T-helper 1 cell treated with Interleukin-12 subunit alpha and Interleukin-12 subunit beta and Interleukin-4 antibody, amounts not matched to agents 30 μg/mL and 1 μg/mL, for 36 hours (primary cell): ENCODE measurements around the gene WNK2.
"Not testable (repeated sequence)": the region's sequence is repeated elsewhere in the genome, so short reads cannot be mapped to it uniquely, and the experiment has no call there.

Source experiments
- H3K27ac Mint-ChIP-seq: one replicate; pipeline ENCODE4 v1.8.0; 2021; ENCODE audit warnings: mild to moderate bottlenecking, mixed read lengths
- H3K27me3 Mint-ChIP-seq: one replicate; pipeline ENCODE4 v1.8.0; 2021; ENCODE audit warnings: low read depth, mixed read lengths
- H3K36me3 Mint-ChIP-seq: one replicate; pipeline ENCODE4 v1.8.0; 2021; ENCODE audit warnings: low read depth, mixed read lengths
- H3K4me1 Mint-ChIP-seq: one replicate; pipeline ENCODE4 v1.8.0; 2021; ENCODE audit warnings: low read depth, mixed read lengths
- H3K4me3 Mint-ChIP-seq: one replicate; pipeline ENCODE4 v1.8.0; 2021; ENCODE audit warnings: mild to moderate bottlenecking, moderate library complexity, mixed read lengths
- H3K9me3 Mint-ChIP-seq: one replicate; pipeline ENCODE4 v1.8.0; 2021; ENCODE audit warnings: mixed read lengths

WNK2 gene

GRCh38 chr9:93183663-93184431 is at the start of gene WNK2:
Gene WNK2 (plus strand): TSS chr9:93184139. CDS start chr9:93184930, 791 bp downstream.
- H3K27ac Mint-ChIP-seq: no peak within 1 kb of the TSS
- peaks cover 54% of the 10 kb centered on the region for H3K27me3 Mint-ChIP-seq

GRCh38 chr9:93134740-93135444 is 49.0 kb upstream of the WNK2 start:
- peaks cover 49% of the 10 kb centered on the region for H3K4me1 Mint-ChIP-seq

More at GRCh38 chr9:93183663-93184431, at the start of gene WNK2:
- Mint-ChIP-seq H3K4me1 (peaks cover 4% of the 10 kb centered on the region), H3K4me3 (peak within 1 kb of the TSS; percentile 54), H3K9me3 (no peaks in the 10 kb centered on the region), H3K36me3 (no peaks in the 10 kb centered on the region)

GRCh38 chr9:93136011-93136440 is 47.9 kb upstream of the WNK2 start:
- Mint-ChIP-seq H3K27me3 (no peaks in the 10 kb centered on the region), H3K27ac (peak overlapping the region; percentile 41), H3K9me3 (peaks cover 4% of the 10 kb centered on the region), H3K36me3 (peaks cover 3% of the 10 kb centered on the region), H3K4me1 (peaks cover 49% of the 10 kb centered on the region), H3K4me3 (no peak overlapping the region)

More at GRCh38 chr9:93134740-93135444, 49.0 kb upstream of the WNK2 start:
- H3K9me3 Mint-ChIP-seq: peaks cover 4% of the 10 kb centered on the region
- no peaks in the 10 kb centered on the region for H3K27me3 Mint-ChIP-seq
- peaks cover 3% of the 10 kb centered on the region for H3K36me3 Mint-ChIP-seq
- H3K4me3 Mint-ChIP-seq: peak overlapping the region; percentile 84
- H3K27ac Mint-ChIP-seq: peak overlapping the region; percentile 91

GRCh38 chr9:93137362-93137761 is 46.6 kb upstream of the WNK2 start:
- H3K9me3 Mint-ChIP-seq: peaks cover 4% of the 10 kb centered on the region
- H3K27me3 Mint-ChIP-seq: no peaks in the 10 kb centered on the region
- H3K4me1 Mint-ChIP-seq: peaks cover 41% of the 10 kb centered on the region
- H3K27ac Mint-ChIP-seq: no peak overlapping the region
- no peak overlapping the region for H3K4me3 Mint-ChIP-seq
- no peaks in the 10 kb centered on the region for H3K36me3 Mint-ChIP-seq

- no peaks in the 10 kb centered on the region for H3K27me3 Mint-ChIP-seq
- no peak overlapping the region for H3K4me3 Mint-ChIP-seq
- peaks cover 37% of the 10 kb centered on the region for H3K4me1 Mint-ChIP-seq
Measured at GRCh38 chr9:93138171-93138764, 45.7 kb upstream of the WNK2 start.

GRCh38 chr9:93139365-93140182 is 44.4 kb upstream of the WNK2 start:
- peaks cover 4% of the 10 kb centered on the region for H3K9me3 Mint-ChIP-seq
- H3K27ac Mint-ChIP-seq: peak overlapping the region; percentile 55
- H3K27me3 Mint-ChIP-seq: no peaks in the 10 kb centered on the region
- no peak overlapping the region for H3K4me3 Mint-ChIP-seq
- H3K36me3 Mint-ChIP-seq: no peaks in the 10 kb centered on the region
- peaks cover 49% of the 10 kb centered on the region for H3K4me1 Mint-ChIP-seq

More at GRCh38 chr9:93138171-93138764, 45.7 kb upstream of the WNK2 start:
- Mint-ChIP-seq H3K27ac (peak overlapping the region; percentile 83), H3K9me3 (peaks cover 4% of the 10 kb centered on the region), H3K36me3 (no peaks in the 10 kb centered on the region)

- Mint-ChIP-seq H3K4me3 (no peak overlapping the region), H3K9me3 (peaks cover 13% of the 10 kb centered on the region), H3K27ac (no peak overlapping the region), H3K27me3 (no peaks in the 10 kb centered on the region), H3K36me3 (peaks cover 4% of the 10 kb centered on the region), H3K4me1 (peaks cover 52% of the 10 kb centered on the region)
Measured at GRCh38 chr9:93141771-93142483, 42.0 kb upstream of the WNK2 start.

- Mint-ChIP-seq H3K27ac (peak overlapping the region; percentile 78), H3K9me3 (peaks cover 22% of the 10 kb centered on the region), H3K4me1 (peaks cover 46% of the 10 kb centered on the region), H3K36me3 (peaks cover 11% of the 10 kb centered on the region), H3K4me3 (peak overlapping the region; percentile 22), H3K27me3 (no peaks in the 10 kb centered on the region)
Measured at GRCh38 chr9:93143830-93144530, 40.0 kb upstream of the WNK2 start.

- Mint-ChIP-seq H3K9me3 (peaks cover 28% of the 10 kb centered on the region), H3K4me1 (peaks cover 52% of the 10 kb centered on the region), H3K27ac (peak overlapping the region; percentile 45), H3K36me3 (peaks cover 14% of the 10 kb centered on the region)
- H3K27me3 Mint-ChIP-seq, H3K4me3 Mint-ChIP-seq: not testable (repeated sequence)
Measured at GRCh38 chr9:93146696-93147095, 37.2 kb upstream of the WNK2 start.

- Mint-ChIP-seq H3K36me3 (peaks cover 14% of the 10 kb centered on the region), H3K27ac (no peak overlapping the region), H3K9me3 (peaks cover 28% of the 10 kb centered on the region), H3K4me3 (no peak overlapping the region), H3K4me1 (peaks cover 50% of the 10 kb centered on the region), H3K27me3 (no peaks in the 10 kb centered on the region)
Measured at GRCh38 chr9:93147632-93148031, 36.3 kb upstream of the WNK2 start.

GRCh38 chr9:93148721-93149120 is 35.2 kb upstream of the WNK2 start:
- peaks cover 28% of the 10 kb centered on the region for H3K9me3 Mint-ChIP-seq
- H3K4me1 Mint-ChIP-seq: peaks cover 43% of the 10 kb centered on the region
- peaks cover 14% of the 10 kb centered on the region for H3K36me3 Mint-ChIP-seq
- no peaks in the 10 kb centered on the region for H3K27me3 Mint-ChIP-seq
- no peak overlapping the region for H3K4me3 Mint-ChIP-seq
- peak overlapping the region; percentile 36 for H3K27ac Mint-ChIP-seq

GRCh38 chr9:93149361-93149760 is 34.6 kb upstream of the WNK2 start:
- Mint-ChIP-seq H3K4me1 (peaks cover 38% of the 10 kb centered on the region), H3K36me3 (peaks cover 14% of the 10 kb centered on the region), H3K27me3 (no peaks in the 10 kb centered on the region), H3K4me3 (no peak overlapping the region), H3K27ac (peak overlapping the region; percentile 55), H3K9me3 (peaks cover 28% of the 10 kb centered on the region)
